K562 (cell line): ENCODE results near the gene ZNF519. TPM values are rescaled to one million over a fixed set of nuclear protein-coding genes. Genes with fewer than 3 reads are reported as not detected.

Experiments
- ATAC-seq: fragments of 200-7000 bp; cut with Tn5 transposase; 3 replicates; pipeline ENCODE4 v1.9.1; 2020; ENCODE audit warnings: moderate library complexity
- BruUV-seq: library from RNA; stranded (reverse); fragments of 400-500 nt; replicated peaks from 2 replicates; lab custom pipeline; 2021; lab: Mats Ljungman, UMichigan
- CTCF ChIA-PET: fragments of 300-600 bp; formaldehyde crosslinking; extraction: SDS; loops from one replicate; lab custom pipeline; 2021; ENCODE audit warnings: low intra/inter-chr PET ratio; lab: Yijun Ruan, JAX
- POLR2A ChIA-PET: fragments of 300-600, 350-650 bp; sonication (Branson Sonifier 250); formaldehyde crosslinking; extraction: SDS; loops from one replicate; lab custom pipeline; 2021; ENCODE audit warnings: antibody characterized with exemption, inconsistent platforms; lab: Yijun Ruan, JAX
- DNase-seq, 4 experiments: peaks; one replicate each; pipeline versions ENCODE4 v3.0.0 to v3.0.0-alpha.2; 2011 to 2018; ENCODE audit warnings: low spot score in 3 of 4, mixed read lengths in 3 of 4; ENCODE audit errors: extremely low read depth in 1 of 4
- FAIRE-seq: peaks from 2 replicates; lab custom pipeline; 2011; peaks lifted over from hg19 to GRCh38; lab: Jason Lieb, UNC
- H2AFZ ChIP-seq: 2 replicates; pipeline ENCODE4 v1.6.0; 2011; ENCODE audit warnings: low read depth, low read length, control low read depth, inconsistent platforms
- H3K27ac ChIP-seq: fragments of 200-600 bp; 3 replicates; pipeline ENCODE4 v1.8.0; 2011; ENCODE audit warnings: low read depth, mild to moderate bottlenecking, control low read depth, inconsistent platforms, low read length, moderate library complexity, mixed read lengths; ENCODE audit errors: extremely low read depth
- H3K27me3 ChIP-seq, 2 experiments: fragments of 300-600 bp in 1 of 2; 2 replicates in 1 of 2; 3 replicates in 1 of 2; pipeline versions ENCODE4 v1.6.0 to v1.8.0; 2011; ENCODE audit warnings: inconsistent platforms in 2 of 2, low read length in 2 of 2, mild to moderate bottlenecking in 1 of 2, mixed read lengths in 1 of 2, moderate library complexity in 1 of 2; ENCODE audit not compliant: control insufficient read depth in 2 of 2, insufficient read depth in 2 of 2
- H3K36me3 ChIP-seq: fragments of 300-600 bp; 3 replicates; pipeline ENCODE4 v1.8.0; 2011; ENCODE audit warnings: mild to moderate bottlenecking, low read length, inconsistent platforms; ENCODE audit not compliant: control insufficient read depth, insufficient read depth
- H3K4me1 ChIP-seq, 2 experiments: fragments of 200-600 bp in 1 of 2; replicated peaks in 1 of 2; 2 replicates in 1 of 2; 3 replicates in 1 of 2; pipeline versions ENCODE4 v1.5.1 to v1.8.0; 2011; ENCODE audit warnings: inconsistent platforms in 2 of 2, low read length in 2 of 2, mild to moderate bottlenecking in 1 of 2, mixed read lengths in 1 of 2, moderate library complexity in 1 of 2; ENCODE audit not compliant: control insufficient read depth in 2 of 2, insufficient read depth in 2 of 2
- H3K4me2 ChIP-seq: 2 replicates; pipeline ENCODE4 v1.6.1; 2011; ENCODE audit warnings: low read length, control low read depth, inconsistent platforms, mixed read lengths; ENCODE audit not compliant: insufficient read depth
- H3K4me3 ChIP-seq: fragments of 200-600 bp; sonication (generic), shearing (Covaris generic); 2 replicates; pipeline ENCODE4 v1.5.1; 2016; ENCODE audit warnings: control low read depth, inconsistent platforms
- H3K79me2 ChIP-seq: fragments of 200-600 bp; 3 replicates; pipeline ENCODE4 v1.8.0; 2011; ENCODE audit warnings: low read length, inconsistent platforms; ENCODE audit not compliant: control insufficient read depth, insufficient read depth
- H3K9ac ChIP-seq, 2 experiments: 2 replicates each; pipeline versions ENCODE4 v1.6.0 to v1.6.1; 2011; ENCODE audit warnings: low read depth in 2 of 2, low read length in 2 of 2, control low read depth in 1 of 2, inconsistent platforms in 1 of 2, mild to moderate bottlenecking in 1 of 2, mixed read lengths in 1 of 2; ENCODE audit not compliant: insufficient read depth in 1 of 2
- H3K9me1 ChIP-seq: one replicate; pipeline ENCODE4 v1.6.0; 2011; ENCODE audit warnings: inconsistent platforms, mild to moderate bottlenecking, low read length, moderate library complexity; ENCODE audit not compliant: control insufficient read depth, insufficient read depth
- H3K9me3 ChIP-seq: replicated peaks from 2 replicates; pipeline ENCODE4 v1.5.1; 2011; ENCODE audit warnings: low read depth, low read length, inconsistent platforms; ENCODE audit not compliant: control insufficient read depth, insufficient read depth
- H4K20me1 ChIP-seq: replicated peaks from 2 replicates; pipeline ENCODE4 v1.6.1; 2011; ENCODE audit warnings: low read length, inconsistent platforms, mixed read lengths; ENCODE audit not compliant: control insufficient read depth, insufficient read depth
- HMG20B ChIP-seq: fragments of 250-450 bp; sonication (Bioruptor Pico); IDR thresholded peaks from 2 replicates; pipeline ENCODE4 v1.5.0; 2021; ENCODE audit warnings: mild to moderate bottlenecking
- MYC ChIP-seq, 2 experiments: fragments of 250-450 bp in 1 of 2; sonication (Bioruptor Pico) in 1 of 2; IDR thresholded peaks; 2 replicates each; pipeline versions ENCODE4 v1.5.1 to v1.6.1; 2012 to 2021; ENCODE audit warnings: low read depth in 2 of 2, borderline replicate concordance in 1 of 2, improper control_type of control experiment in 1 of 2, low read length in 1 of 2, mild to moderate bottlenecking in 1 of 2, moderate library complexity in 1 of 2
- ZBTB7A ChIP-seq: IDR thresholded peaks from 2 replicates; pipeline ENCODE4 v1.6.1; 2011; ENCODE audit warnings: low read depth, mild to moderate bottlenecking, low read length, moderate library complexity, borderline replicate concordance; ENCODE audit not compliant: control insufficient read depth
- WGBS: fragments of 100-300 bp; shearing (Covaris generic); methylation state at CpG from one replicate; pipeline ENCODE4 v1.1.6; 2016; ENCODE audit warnings: low coverage, mixed read lengths; ENCODE audit not compliant: insufficient coverage; ENCODE audit errors: missing lambda C conversion rate; 5-methylcytosine and 5-hydroxymethylcytosine counted together
- in situ Hi-C: fragments of 300-500 bp; cut with MboI; formaldehyde crosslinking; loops from 4 replicates; pipeline ENCODE4 v1.15.0; 2018; ENCODE audit warnings: inconsistent platforms, mixed read lengths
- intact Hi-C: fragments of 100-400 bp; cut with micrococcal nuclease; formaldehyde crosslinking; loops from 2 replicates; pipeline ENCODE4 v1.14.2; 2022
- polyA plus RNA-seq, 8 experiments: library from polyadenylated mRNA; depleted of rRNA in 4 of 8; stranded (reverse) in 5 of 8; unstranded in 3 of 8; fragments of >200 nt; fragmentation: Nextera tagmentation in 2 of 8; fragmentation: Illumina TruSeq in 1 of 8; extraction: Ambion mirVana in 2 of 8; extraction: Trizol in 1 of 8; gene quantifications; 2 replicates each; pipeline versions ENCODE4 v1.2.1 to v1.2.3, GENCODE V29; 2011 to 2014; ENCODE audit warnings: inconsistent platforms in 1 of 8, missing spikeins in 1 of 8
- total RNA-seq, 7 experiments: library from RNA; depleted of rRNA in 6 of 7; stranded (reverse); fragments of >200 nt in 6 of 7; fragmentation: Illumina TruSeq in 2 of 7; extraction: Trizol in 2 of 7; gene quantifications; 2 replicates each; pipeline versions ENCODE4 v1.2.1 to v1.2.3, GENCODE V29; 2011 to 2021; ENCODE audit warnings: low replicate concordance in 1 of 7
- TF ChIP-seq, protein P1 (sequence below): fragments of 450-650 bp; formaldehyde crosslinking; IDR thresholded peaks from 2 replicates; pipeline ENCODE4 v1.4.0; 2020; ENCODE audit warnings: mild to moderate bottlenecking, moderate library complexity

The ZNF519 gene
- total and polyA plus RNA-seq, 9 of the 15 experiments (the other 6 are each of a cell fraction or from before 2014, with no cell fraction given), result 5.1 to 15.1 (median 7.9) TPM

DNA sequence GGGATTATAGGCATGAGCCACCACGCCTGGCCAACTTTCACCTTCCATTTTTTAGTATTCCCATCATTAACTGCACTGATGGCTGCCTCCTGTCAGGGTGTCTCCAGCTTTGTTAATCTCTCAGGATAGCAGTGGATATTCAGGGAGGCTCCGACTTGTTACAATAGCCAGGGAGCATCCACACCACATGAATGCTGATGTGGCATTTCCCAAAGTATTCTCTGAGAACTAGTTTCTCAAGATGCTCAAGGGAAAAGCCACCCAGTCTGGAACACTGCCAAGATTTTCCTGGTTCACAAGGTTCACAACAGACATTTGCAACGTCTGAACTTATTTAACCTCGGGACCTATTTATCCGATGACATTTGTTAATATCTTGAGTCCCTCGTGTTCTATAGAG lies 33.8 kb downstream of the ZNF519 start:
- no peak for TF ChIP-seq ZBTB7A
- TF ChIP-seq, protein P1, sequence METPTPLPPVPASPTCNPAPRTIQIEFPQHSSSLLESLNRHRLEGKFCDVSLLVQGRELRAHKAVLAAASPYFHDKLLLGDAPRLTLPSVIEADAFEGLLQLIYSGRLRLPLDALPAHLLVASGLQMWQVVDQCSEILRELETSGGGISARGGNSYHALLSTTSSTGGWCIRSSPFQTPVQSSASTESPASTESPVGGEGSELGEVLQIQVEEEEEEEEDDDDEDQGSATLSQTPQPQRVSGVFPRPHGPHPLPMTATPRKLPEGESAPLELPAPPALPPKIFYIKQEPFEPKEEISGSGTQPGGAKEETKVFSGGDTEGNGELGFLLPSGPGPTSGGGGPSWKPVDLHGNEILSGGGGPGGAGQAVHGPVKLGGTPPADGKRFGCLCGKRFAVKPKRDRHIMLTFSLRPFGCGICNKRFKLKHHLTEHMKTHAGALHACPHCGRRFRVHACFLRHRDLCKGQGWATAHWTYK (CRISPR knock-in tag), result no peak
- no peak for TF ChIP-seq HMG20B
- no peak for TF ChIP-seq MYC (IDR thresholded peaks at IDR 0.05; ENCODE audit: low read depth, low read length)
- TF ChIP-seq MYC (CRISPR knock-in tag; IDR thresholded peaks at IDR 0.05; ENCODE audit: borderline replicate concordance, low read depth), result no peak
- H4K20me1 ChIP-seq, result no peaks in the 10 kb centered on the region
- ChIA-PET POLR2A (no interaction called here), CTCF (no interaction called here)
- H3K4me1 ChIP-seq, result no peaks in the 10 kb centered on the region
- H3K27me3 ChIP-seq, result no peaks in the 10 kb centered on the region
- no peak overlapping the region for H3K4me2 ChIP-seq
- H3K9ac ChIP-seq, result no peak overlapping the region
- H3K4me3 ChIP-seq, result no peak overlapping the region
- H3K36me3 ChIP-seq, result no peaks in the 10 kb centered on the region
- FAIRE-seq (no peak), DNase-seq (no peak), ATAC-seq (no peak)
- no TSS peak for BruUV-seq
- intact Hi-C loops, result no loop called here
- H3K9me3 ChIP-seq, result no peaks in the 10 kb centered on the region; the same call in 1 of the 2 replicates
- WGBS, result 52% methylated on average over 6 of the region's 6 CpGs
- no peak overlapping the region for H3K27ac ChIP-seq
- no peaks in the 10 kb centered on the region for H3K79me2 ChIP-seq
- in situ Hi-C loops, result no loop called here
- no peak overlapping the region for H2AFZ ChIP-seq
- no peaks in the 10 kb centered on the region for H3K9me1 ChIP-seq
